NK-92 (cell line): Measurements from ENCODE around the gene ZNF135.

Experiments
- DNase-seq: peaks from one replicate; lab custom pipeline; 2025; ENCODE audit not compliant: unreplicated experiment; lab: John Stamatoyannopoulos, UW

Gene ZNF135

GRCh38 chr19:58089846-58090245, 30.8 kb downstream of the ZNF135 start:
- no peak for DNase-seq

- DNase-seq, result no peak
These were observed 32.3 kb downstream of the ZNF135 start for GRCh38 chr19:58091251-58091995.

GRCh38 chr19:58093071-58093470, 34.0 kb downstream of the ZNF135 start:
- DNase-seq, result no peak

GRCh38 chr19:58095328-58095727, 36.2 kb downstream of the ZNF135 start:
- DNase-seq, result no peak

- DNase-seq, result no peak
These were observed 37.8 kb downstream of the ZNF135 start for GRCh38 chr19:58096884-58097283.

- DNase-seq, result no peak
These were observed 38.3 kb downstream of the ZNF135 start for GRCh38 chr19:58097349-58097748.

GRCh38 chr19:58097781-58098681, 38.9 kb downstream of the ZNF135 start, which contains the start of gene ZSCAN18:
TSS of gene ZSCAN18 (minus strand) at chr19:58098231. CDS start at chr19:58090267, 7,964 bp downstream.
- DNase-seq, result peak; percentile 73

GRCh38 chr19:58098682-58098998, 39.6 kb downstream of the ZNF135 start:
- no peak for DNase-seq

- DNase-seq, result no peak
These were observed 48.9 kb downstream of the ZNF135 start for GRCh38 chr19:58107778-58108545.

- no peak for DNase-seq
These were observed 49.4 kb downstream of the ZNF135 start for GRCh38 chr19:58108546-58108817.

GRCh38 chr19:58117841-58118575, 58.9 kb downstream of the ZNF135 start:
- no peak for DNase-seq

- no peak for DNase-seq
These were observed 60.1 kb downstream of the ZNF135 start for GRCh38 chr19:58118979-58119733.
